ENCODE data around the gene ARRDC3. TPM values are rescaled to one million over a fixed set of nuclear protein-coding genes. Genes with fewer than 3 reads are reported as not detected.
"Not testable (repeated sequence)": the region's sequence is repeated elsewhere in the genome, so short reads cannot be mapped to it uniquely, and the experiment has no call there.

ARRDC3 gene
- total RNA-seq, 2 donors from 2014 or later, result 46.6 to 83.8 TPM

- no peak overlapping the region for H3K27ac ChIP-seq
- ATAC-seq (ENCODE audit: insufficient number of reproducible peaks, low FRiP score, low read depth) (no peak), DNase-seq (ENCODE audit: low spot score) (no peak)
- H3K4me1 ChIP-seq (ENCODE audit: control insufficient read depth in 1 of 2, low read depth in 2 of 2), result no peaks in the 10 kb centered on the region
- H3K9me3 ChIP-seq, result no peaks in the 10 kb centered on the region
- H3K4me3 ChIP-seq, result no peak overlapping the region
- no peaks in the 10 kb centered on the region for H3K36me3 ChIP-seq
- no peak for TF ChIP-seq CTCF (IDR thresholded peaks at IDR 0.05)
- H3K27me3 ChIP-seq (replicated peaks; ENCODE audit: insufficient read depth), result no peaks in the 10 kb centered on the region
These were observed 30.1 kb downstream of the ARRDC3 start for GRCh38 chr5:91352831-91353695.

GRCh38 chr5:91345461-91345860 is 37.7 kb downstream of the ARRDC3 start:
- no peaks in the 10 kb centered on the region for H3K4me1 ChIP-seq (ENCODE audit: control insufficient read depth in 1 of 2, low read depth in 2 of 2)
- H3K27me3 ChIP-seq (replicated peaks; ENCODE audit: insufficient read depth), result no peaks in the 10 kb centered on the region
- no peak for TF ChIP-seq CTCF (IDR thresholded peaks at IDR 0.05)
- H3K9me3 ChIP-seq, result no peaks in the 10 kb centered on the region
- H3K27ac ChIP-seq, result no peak overlapping the region
- no peak for DNase-seq (ENCODE audit: low spot score)
- no peaks in the 10 kb centered on the region for H3K36me3 ChIP-seq
- no peak overlapping the region for H3K4me3 ChIP-seq
- ATAC-seq (ENCODE audit: insufficient number of reproducible peaks, low FRiP score, low read depth), result no peak

GRCh38 chr5:91344661-91345200 is 38.4 kb downstream of the ARRDC3 start:
- not testable (repeated sequence) for ATAC-seq (ENCODE audit: insufficient number of reproducible peaks, low FRiP score, low read depth); H3K4me1 ChIP-seq (ENCODE audit: control insufficient read depth in 1 of 2, low read depth in 2 of 2); H3K27ac ChIP-seq; DNase-seq (ENCODE audit: low spot score); H3K4me3 ChIP-seq; H3K36me3 ChIP-seq; H3K9me3 ChIP-seq; H3K27me3 ChIP-seq (replicated peaks; ENCODE audit: insufficient read depth)

DNA sequence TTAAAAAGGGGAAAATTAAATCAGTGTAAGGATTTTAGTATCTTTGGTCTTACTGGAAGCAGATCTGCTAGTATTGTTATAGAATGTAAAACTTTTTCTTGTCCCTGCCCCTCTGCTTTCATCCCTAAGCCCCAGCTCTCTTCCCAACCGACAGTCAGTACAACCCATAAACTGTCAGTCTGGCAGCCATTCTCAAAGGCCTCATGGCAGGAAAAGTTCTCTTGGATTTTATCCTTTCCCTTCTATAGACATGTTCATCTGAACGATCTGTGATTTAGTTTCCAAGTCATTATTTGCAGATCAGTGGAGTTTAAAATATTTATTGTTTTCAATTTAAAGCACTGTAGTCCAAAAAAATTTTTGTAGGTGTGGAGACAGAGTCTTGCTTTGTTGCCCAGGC is 39.2 kb downstream of the ARRDC3 start:
- no peak overlapping the region for H3K4me3 ChIP-seq
- H3K27ac ChIP-seq, result no peak overlapping the region
- no peaks in the 10 kb centered on the region for H3K9me3 ChIP-seq
- no peaks in the 10 kb centered on the region for H3K36me3 ChIP-seq
- DNase-seq (ENCODE audit: low spot score) (no peak), ATAC-seq (ENCODE audit: insufficient number of reproducible peaks, low FRiP score, low read depth) (no peak)
- peaks cover 0 to 5% of the 10 kb centered on the region in 2 donors for H3K4me1 ChIP-seq (ENCODE audit: control insufficient read depth in 1 of 2, low read depth in 2 of 2)
- H3K27me3 ChIP-seq (replicated peaks; ENCODE audit: insufficient read depth), result no peaks in the 10 kb centered on the region
- TF ChIP-seq CTCF (IDR thresholded peaks at IDR 0.05), result no peak

- not testable (repeated sequence) for ATAC-seq (ENCODE audit: insufficient number of reproducible peaks, low FRiP score, low read depth); H3K9me3 ChIP-seq; H3K27ac ChIP-seq; H3K36me3 ChIP-seq; H3K4me3 ChIP-seq; DNase-seq (ENCODE audit: low spot score); H3K4me1 ChIP-seq (ENCODE audit: control insufficient read depth in 1 of 2, low read depth in 2 of 2); H3K27me3 ChIP-seq (replicated peaks; ENCODE audit: insufficient read depth)
These were observed 40.2 kb downstream of the ARRDC3 start for GRCh38 chr5:91342931-91343330.

GRCh38 chr5:91341154-91341553 is 42.0 kb downstream of the ARRDC3 start:
- DNase-seq (ENCODE audit: low spot score) (no peak), ATAC-seq (ENCODE audit: insufficient number of reproducible peaks, low FRiP score, low read depth) (no peak)
- H3K4me1 ChIP-seq (ENCODE audit: control insufficient read depth in 1 of 2, low read depth in 2 of 2), result peaks cover 0 to 7% of the 10 kb centered on the region in 2 donors
- no peaks in the 10 kb centered on the region for H3K36me3 ChIP-seq
- H3K27me3 ChIP-seq (replicated peaks; ENCODE audit: insufficient read depth), result no peaks in the 10 kb centered on the region
- no peak overlapping the region for H3K4me3 ChIP-seq
- no peak for TF ChIP-seq CTCF (IDR thresholded peaks at IDR 0.05)
- H3K27ac ChIP-seq, result no peak overlapping the region
- H3K9me3 ChIP-seq, result no peaks in the 10 kb centered on the region
